Uterus (tissue), 4 donors: ENCODE measurements around the gene CEMIP. TPM values are rescaled to one million over a fixed set of nuclear protein-coding genes. Genes with fewer than 3 reads are reported as not detected.

Experiments used
- DNase-seq, 2 donors: peaks; one replicate each; pipeline ENCODE4 v3.0.0-alpha.2; 2019 to 2020
- H3K27ac ChIP-seq, 2 donors: fragments of 200-600 bp; sonication (generic); 1 replicate in 1 of 2; 2 replicates in 1 of 2; pipeline ENCODE4 v1.5.1; 2016 to 2018
- H3K27me3 ChIP-seq, 2 donors: fragments of 200-600 bp; sonication (generic); one replicate each; pipeline ENCODE4 v1.5.1; 2018 to 2019; ENCODE audit warnings: control low read depth in 1 of 2
- H3K36me3 ChIP-seq, 2 donors: fragments of 200-600 bp; sonication (generic); one replicate each; pipeline ENCODE4 v1.5.1; 2019; ENCODE audit warnings: control low read depth in 1 of 2
- H3K4me1 ChIP-seq, 2 donors: fragments of 200-600 bp; sonication (generic); one replicate each; pipeline ENCODE4 v1.5.1; 2018 to 2019; ENCODE audit warnings: control low read depth in 1 of 2
- H3K4me3 ChIP-seq, 2 donors: fragments of 200-600 bp; sonication (generic); 1 replicate in 1 of 2; 2 replicates in 1 of 2; pipeline ENCODE4 v1.5.1; 2018 to 2019; ENCODE audit warnings: mild to moderate bottlenecking in 1 of 2
- H3K9me3 ChIP-seq, 2 donors: fragments of 200-600 bp; sonication (generic); one replicate each; pipeline ENCODE4 v1.5.1; 2019; ENCODE audit warnings: control low read depth in 1 of 2
- POLR2A ChIP-seq, 2 donors: fragments of 450-650 bp; IDR thresholded peaks; one replicate each; pipeline ENCODE4 v1.6.1; 2016; ENCODE audit warnings: antibody characterized with exemption in 2 of 2, mild to moderate bottlenecking in 1 of 2, moderate library complexity in 1 of 2
- intact Hi-C: fragments of 100-400 bp; cut with DNase I; formaldehyde crosslinking; loops from one replicate; pipeline ENCODE4 v1.15.1; 2023; ENCODE audit warnings: low total_unique reads
- total RNA-seq, 4 donors: library from RNA; depleted of rRNA in 3 of 4; stranded (reverse); fragments of >200 nt in 3 of 4; gene quantifications; one replicate each; pipeline versions ENCODE4 v1.1.0 to v1.2.4, GENCODE V29; 2014 to 2023
- TF ChIP-seq, protein P1 (sequence below), 4 experiments: fragments of 200-600 bp in 2 of 4; fragments of 450-650 bp in 2 of 4; sonication (generic) in 2 of 4; IDR thresholded peaks; one replicate each; pipeline ENCODE4 v1.5.1; 2016 to 2019; ENCODE audit warnings: antibody characterized with exemption in 4 of 4, mild to moderate bottlenecking in 2 of 4, moderate library complexity in 1 of 4
- donor health status: DM: yes; HTN: yes; CAD: no.

Gene CEMIP
- total RNA-seq, 4 donors from 2014 or later, result under 0.01 to 1.9 (median 1.1) TPM

GRCh38 chr15:80773122-80773551 lies 6.0 kb upstream of the CEMIP start:
- no peaks in the 10 kb centered on the region for H3K4me1 ChIP-seq
- intact Hi-C loops, result no loop called here

DNA sequence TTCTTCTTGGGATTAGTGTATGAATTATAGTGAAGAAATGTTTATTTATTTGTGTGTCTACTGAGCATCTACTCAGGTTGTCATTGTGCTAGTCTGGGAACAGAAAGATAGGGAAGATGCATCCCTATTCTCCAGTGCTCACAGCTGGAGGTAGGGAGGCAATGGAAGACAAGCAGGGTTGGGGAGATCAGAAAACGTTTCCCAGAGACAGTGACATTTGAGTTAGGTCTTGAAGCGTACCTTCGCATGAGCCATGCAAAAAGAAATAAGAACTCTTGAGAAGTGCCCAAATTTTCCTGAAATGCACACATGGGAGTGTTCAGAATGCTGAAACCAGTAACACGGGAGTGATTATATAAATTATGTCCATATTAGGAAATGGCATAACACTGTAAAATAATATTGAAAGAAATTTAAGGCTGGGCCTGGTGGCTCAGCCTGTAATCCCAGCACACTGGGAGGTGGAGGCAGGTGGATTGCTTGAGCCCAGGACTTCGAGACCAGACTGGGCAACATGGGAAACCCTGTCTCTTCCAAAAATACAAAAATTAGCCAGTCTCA lies 5.3 kb upstream of the CEMIP start:
- intact Hi-C loops, result no loop called here
- Histone ChIP-seq H3K4me1 (no peaks in the 10 kb centered on the region), H3K27ac (no peak overlapping the region), H3K9me3 (no peaks in the 10 kb centered on the region), H3K27me3 (no peaks in the 10 kb centered on the region), H3K36me3 (no peaks in the 10 kb centered on the region), H3K4me3 (no peak overlapping the region)
- DNase-seq, result no peak
- TF ChIP-seq POLR2A (IDR thresholded peaks at IDR 0.05), result no peak
- TF ChIP-seq, protein P1, sequence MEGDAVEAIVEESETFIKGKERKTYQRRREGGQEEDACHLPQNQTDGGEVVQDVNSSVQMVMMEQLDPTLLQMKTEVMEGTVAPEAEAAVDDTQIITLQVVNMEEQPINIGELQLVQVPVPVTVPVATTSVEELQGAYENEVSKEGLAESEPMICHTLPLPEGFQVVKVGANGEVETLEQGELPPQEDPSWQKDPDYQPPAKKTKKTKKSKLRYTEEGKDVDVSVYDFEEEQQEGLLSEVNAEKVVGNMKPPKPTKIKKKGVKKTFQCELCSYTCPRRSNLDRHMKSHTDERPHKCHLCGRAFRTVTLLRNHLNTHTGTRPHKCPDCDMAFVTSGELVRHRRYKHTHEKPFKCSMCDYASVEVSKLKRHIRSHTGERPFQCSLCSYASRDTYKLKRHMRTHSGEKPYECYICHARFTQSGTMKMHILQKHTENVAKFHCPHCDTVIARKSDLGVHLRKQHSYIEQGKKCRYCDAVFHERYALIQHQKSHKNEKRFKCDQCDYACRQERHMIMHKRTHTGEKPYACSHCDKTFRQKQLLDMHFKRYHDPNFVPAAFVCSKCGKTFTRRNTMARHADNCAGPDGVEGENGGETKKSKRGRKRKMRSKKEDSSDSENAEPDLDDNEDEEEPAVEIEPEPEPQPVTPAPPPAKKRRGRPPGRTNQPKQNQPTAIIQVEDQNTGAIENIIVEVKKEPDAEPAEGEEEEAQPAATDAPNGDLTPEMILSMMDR (IDR thresholded peaks at IDR 0.05), result no peak

More at GRCh38 chr15:80773122-80773551, 6.0 kb upstream of the CEMIP start:
- Histone ChIP-seq H3K36me3 (no peaks in the 10 kb centered on the region), H3K27me3 (no peaks in the 10 kb centered on the region), H3K4me3 (no peak overlapping the region), H3K27ac (no peak overlapping the region), H3K9me3 (no peaks in the 10 kb centered on the region)
- DNase-seq, result no peak
- no peak for TF ChIP-seq POLR2A (IDR thresholded peaks at IDR 0.05)
- TF ChIP-seq, protein P1 (IDR thresholded peaks at IDR 0.05), result no peak

DNA sequence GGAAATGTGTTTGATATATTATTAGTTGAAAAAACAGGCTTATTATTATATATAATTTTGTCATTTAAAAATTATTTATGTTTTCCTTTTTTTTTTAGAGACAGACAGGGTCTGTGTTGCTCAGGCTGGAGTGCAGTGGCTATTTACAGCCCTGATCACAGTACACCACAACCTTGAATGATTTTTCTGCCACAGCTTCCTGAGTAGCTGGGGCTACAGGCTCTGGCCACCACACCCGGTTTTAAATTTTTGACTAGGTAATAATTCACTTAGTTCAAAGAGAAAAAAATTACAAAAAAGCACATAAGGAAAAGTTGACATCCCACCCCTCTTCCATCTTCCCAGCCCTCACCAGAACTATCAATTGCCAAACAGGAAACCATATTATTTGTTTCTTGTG lies 4.7 kb upstream of the CEMIP start:
- no peak overlapping the region for H3K27ac ChIP-seq
- no peaks in the 10 kb centered on the region for H3K36me3 ChIP-seq
- no peaks in the 10 kb centered on the region for H3K9me3 ChIP-seq
- peaks cover 0 to 3% of the 10 kb centered on the region in 2 donors for H3K4me1 ChIP-seq
- no peak overlapping the region for H3K4me3 ChIP-seq
- no peaks in the 10 kb centered on the region for H3K27me3 ChIP-seq
- intact Hi-C loops, result no loop called here
- TF ChIP-seq POLR2A (IDR thresholded peaks at IDR 0.05), result no peak
- TF ChIP-seq, protein P1 (IDR thresholded peaks at IDR 0.05), result no peak
- no peak for DNase-seq

- no peak for DNase-seq
- no peaks in the 10 kb centered on the region for H3K9me3 ChIP-seq
- H3K4me3 ChIP-seq, result no peak overlapping the region
- no peaks in the 10 kb centered on the region for H3K27me3 ChIP-seq
- TF ChIP-seq POLR2A (IDR thresholded peaks at IDR 0.05), result no peak
- TF ChIP-seq, protein P1 (IDR thresholded peaks at IDR 0.05), result no peak
- no peak overlapping the region for H3K27ac ChIP-seq
- H3K4me1 ChIP-seq, result peaks cover 0 to 12% of the 10 kb centered on the region in 2 donors
- no peaks in the 10 kb centered on the region for H3K36me3 ChIP-seq
- intact Hi-C loops, result loop anchor here (5.0 kb wide), 1 partner anchor 323 kb away; no protein-coding TSS in a partner anchor
These were observed 3.8 kb upstream of the CEMIP start for GRCh38 chr15:80775338-80775737.

DNA sequence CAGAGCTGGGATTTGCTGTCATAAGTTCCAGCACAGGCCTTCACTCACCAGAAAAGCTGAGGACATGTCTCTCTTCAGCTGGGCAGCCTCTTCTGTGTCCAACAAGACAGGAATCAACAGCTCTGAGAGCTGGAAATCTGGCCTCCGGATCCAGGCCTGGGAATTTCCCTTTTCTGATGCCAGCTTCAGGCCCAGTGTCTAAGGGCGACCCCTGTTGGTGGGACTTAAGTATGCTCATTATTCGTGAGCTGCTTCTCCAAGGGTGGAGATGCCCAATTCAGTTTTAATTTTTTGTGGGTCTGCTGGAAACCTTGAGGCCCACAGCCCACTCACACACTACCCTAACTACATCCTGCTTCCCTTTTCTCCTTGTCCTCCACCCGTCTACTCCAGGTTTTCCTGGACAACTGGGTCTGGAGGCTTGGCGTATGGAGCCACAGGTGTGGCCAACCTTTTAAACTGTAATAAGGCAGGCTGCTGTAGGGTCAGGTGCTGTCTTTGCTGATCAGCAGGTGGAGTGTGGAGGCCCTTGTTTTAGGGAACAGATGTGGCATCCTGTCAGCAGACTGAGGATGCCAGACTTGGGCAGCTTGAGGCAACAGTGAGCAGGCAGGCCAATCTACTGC lies 2.6 kb upstream of the CEMIP start:
- no peaks in the 10 kb centered on the region for H3K9me3 ChIP-seq
- H3K27me3 ChIP-seq, result no peaks in the 10 kb centered on the region
- intact Hi-C loops, result loop anchor here (5.0 kb wide), 1 partner anchor 324 kb away; no protein-coding TSS in a partner anchor
- H3K4me1 ChIP-seq, result peaks cover 0 to 14% of the 10 kb centered on the region in 2 donors
- no peak overlapping the region for H3K4me3 ChIP-seq
- H3K36me3 ChIP-seq, result no peaks in the 10 kb centered on the region
- H3K27ac ChIP-seq, result no peak overlapping the region
- TF ChIP-seq, protein P1 (IDR thresholded peaks at IDR 0.05), result peak; percentile 59 to 74 (median 70)
- no peak for TF ChIP-seq POLR2A (IDR thresholded peaks at IDR 0.05)
- peak; percentile 48 to 58 for DNase-seq
